GM12878 (cell line): ENCODE data around the gene PTPRD. TPM values are rescaled to one million over a fixed set of nuclear protein-coding genes. Genes with fewer than 3 reads are reported as not detected.

Experiments
- ATAC-seq: fragments of 200-7000 bp; cut with Tn5 transposase; 3 replicates; pipeline ENCODE4 v1.9.1; 2020; ENCODE audit warnings: mild to moderate bottlenecking, moderate library complexity
- BruUV-seq: library from RNA; stranded (reverse); fragments of 400-500 nt; replicated peaks from 2 replicates; lab custom pipeline; 2021; lab: Mats Ljungman, UMichigan
- CTCF ChIA-PET: fragments of 300-600 bp; sonication (Branson Sonifier 250); formaldehyde crosslinking; extraction: SDS; loops from one replicate; lab custom pipeline; 2021; ENCODE audit warnings: inconsistent platforms; lab: Yijun Ruan, JAX
- POLR2A ChIA-PET: fragments of 350-600 bp; formaldehyde crosslinking; extraction: SDS; loops from one replicate; lab custom pipeline; 2021; ENCODE audit warnings: inconsistent platforms; lab: Charles Lee
- RAD21 ChIA-PET: fragments of 300-600 bp; sonication (Branson Sonifier 250); formaldehyde crosslinking; loops from one replicate; lab custom pipeline; 2023; ENCODE audit warnings: antibody characterized with exemption; ENCODE audit not compliant: unreplicated experiment; lab: Charles Lee
- SMC1A ChIA-PET: fragments of 300-600 bp; sonication (Branson Sonifier 250); formaldehyde crosslinking; loops from one replicate; lab custom pipeline; 2023; ENCODE audit not compliant: unreplicated experiment, uncharacterized antibody; lab: Charles Lee
- DNase-seq: peaks from one replicate; pipeline ENCODE4 v3.0.0-alpha.2; 2011; ENCODE audit warnings: low read depth, low spot score
- FAIRE-seq: peaks from 3 replicates; lab custom pipeline; 2011; peaks lifted over from hg19 to GRCh38; lab: Jason Lieb, UNC
- H2AFZ ChIP-seq: 2 replicates; pipeline ENCODE4 v1.6.0; 2011; ENCODE audit warnings: low read depth, low read length, control low read depth; ENCODE audit not compliant: control insufficient read depth
- H3K27ac ChIP-seq: 2 replicates; pipeline ENCODE4 v1.5.1; 2011; ENCODE audit warnings: control low read depth; ENCODE audit not compliant: control insufficient read depth, insufficient read depth
- H3K27me3 ChIP-seq, 2 experiments: replicated peaks in 1 of 2; 2 replicates each; pipeline versions ENCODE4 v1.6.0 to v1.6.1; 2011; ENCODE audit warnings: low read length in 1 of 2; ENCODE audit not compliant: control insufficient read depth in 2 of 2, insufficient read depth in 2 of 2
- H3K36me3 ChIP-seq, 2 experiments: 2 replicates each; pipeline ENCODE4 v1.5.1; 2011; ENCODE audit warnings: low read length in 1 of 2; ENCODE audit not compliant: control insufficient read depth in 2 of 2, insufficient read depth in 2 of 2
- H3K4me1 ChIP-seq: 2 replicates; pipeline ENCODE4 v1.6.1; 2011; ENCODE audit warnings: mild to moderate bottlenecking, low read length, moderate library complexity, mixed read lengths; ENCODE audit not compliant: control insufficient read depth, insufficient read depth
- H3K4me2 ChIP-seq: 2 replicates; pipeline ENCODE4 v1.6.0; 2011; ENCODE audit warnings: control low read depth; ENCODE audit not compliant: control insufficient read depth, insufficient read depth
- H3K4me3 ChIP-seq: fragments of 200-600 bp; sonication (generic); 2 replicates; pipeline ENCODE4 v1.5.1; 2016
- H3K79me2 ChIP-seq: 2 replicates; pipeline ENCODE4 v1.6.0; 2011; ENCODE audit warnings: low read length; ENCODE audit not compliant: control insufficient read depth, insufficient read depth
- H3K9ac ChIP-seq: 2 replicates; pipeline ENCODE4 v1.8.0; 2011; ENCODE audit warnings: low read length, control low read depth, mixed read lengths; ENCODE audit not compliant: control insufficient read depth, insufficient read depth
- H3K9me3 ChIP-seq: replicated peaks from 3 replicates; pipeline ENCODE4 v1.5.1; 2011; ENCODE audit warnings: mild to moderate bottlenecking, low read length; ENCODE audit not compliant: control insufficient read depth, insufficient read depth
- H4K20me1 ChIP-seq: 2 replicates; pipeline ENCODE4 v1.6.0; 2011; ENCODE audit not compliant: control insufficient read depth, insufficient read depth
- CREM ChIP-seq: IDR thresholded peaks from 2 replicates; pipeline ENCODE4 v1.6.1; 2014; ENCODE audit warnings: antibody characterized with exemption, low read depth
- KLF5 ChIP-seq: fragments of 450-650 bp; IDR thresholded peaks from 2 replicates; pipeline ENCODE4 v1.6.1; 2014; ENCODE audit warnings: mild to moderate bottlenecking; ENCODE audit not compliant: partially characterized antibody
- PBX3 ChIP-seq: IDR thresholded peaks from 2 replicates; pipeline ENCODE4 v1.6.1; 2011; ENCODE audit warnings: mild to moderate bottlenecking, low read depth, low read length, moderate library complexity; ENCODE audit not compliant: insufficient replicate concordance
- RB1 ChIP-seq: fragments of 450-650 bp; formaldehyde crosslinking; IDR thresholded peaks from 2 replicates; pipeline ENCODE4 v1.6.1; 2017; ENCODE audit warnings: mild to moderate bottlenecking, borderline replicate concordance
- RFX5 ChIP-seq: IDR thresholded peaks from 2 replicates; pipeline ENCODE4 v1.6.1; 2011; ENCODE audit warnings: low read depth, low read length, improper control_type of control experiment
- SMARCA5 ChIP-seq: fragments of 450-650 bp; IDR thresholded peaks from 2 replicates; pipeline ENCODE4 v1.6.1; 2017; ENCODE audit warnings: mild to moderate bottlenecking
- SP1 ChIP-seq: IDR thresholded peaks from one replicate; pipeline ENCODE4 v1.6.1; 2011; ENCODE audit warnings: low read depth, low read length
- ZBTB4 ChIP-seq: fragments of 450-650 bp; formaldehyde crosslinking; IDR thresholded peaks from 2 replicates; pipeline ENCODE4 v1.4.0; 2022; ENCODE audit warnings: mild to moderate bottlenecking, moderate library complexity
- ZNF24 ChIP-seq: fragments of 450-650 bp; IDR thresholded peaks from 2 replicates; pipeline ENCODE4 v1.6.1; 2017; ENCODE audit warnings: antibody characterized with exemption, mild to moderate bottlenecking
- ZNF592 ChIP-seq: fragments of 450-650 bp; IDR thresholded peaks from 2 replicates; pipeline ENCODE4 v1.6.1; 2017; ENCODE audit warnings: mild to moderate bottlenecking, moderate library complexity
- WGBS: methylation state at CpG from one replicate; pipeline ENCODE4 v1.1.6; 2016; ENCODE audit warnings: low lambda C conversion rate; ENCODE audit not compliant: insufficient replicate concordance, insufficient coverage; ENCODE audit errors: missing lambda C conversion rate; 5-methylcytosine and 5-hydroxymethylcytosine counted together
- in situ Hi-C: fragments of 300-500 bp; cut with MboI; formaldehyde crosslinking; loops from 9 replicates; pipeline ENCODE4 v1.14.3; 2018; ENCODE audit warnings: mixed read lengths
- intact Hi-C: fragments of 100-400 bp; cut with micrococcal nuclease; formaldehyde crosslinking; loops from one replicate; pipeline ENCODE4 v1.14.2; 2022; ENCODE audit not compliant: unreplicated experiment
- polyA plus RNA-seq, 11 experiments: library from polyadenylated mRNA; depleted of rRNA in 4 of 11; unstranded in 6 of 11; stranded (reverse) in 5 of 11; fragments of >200 nt; fragmentation: Nextera tagmentation in 4 of 11; fragmentation: Illumina TruSeq in 1 of 11; extraction: Ambion mirVana in 4 of 11; extraction: Trizol in 1 of 11; gene quantifications; 1 replicate in 1 of 11; 2 replicates in 10 of 11; pipeline versions ENCODE4 v1.2.1 to v1.2.3, GENCODE V29; 2011 to 2016; ENCODE audit warnings: inconsistent platforms in 2 of 11, missing spikeins in 2 of 11, low read depth in 1 of 11
- total RNA-seq, 4 experiments: library from RNA; depleted of rRNA in 3 of 4; stranded (reverse); fragments of >200 nt in 3 of 4; fragmentation: Illumina TruSeq in 1 of 4; extraction: Trizol in 1 of 4; gene quantifications; 2 replicates each; pipeline versions ENCODE4 v1.2.1 to v1.2.3, GENCODE V29; 2013 to 2021
- TF ChIP-seq, protein P1 (sequence below): fragments of 450-650 bp; IDR thresholded peaks from 2 replicates; pipeline ENCODE4 v1.6.1; 2017; ENCODE audit warnings: borderline replicate concordance

PTPRD gene
- total and polyA plus RNA-seq, 10 of the 15 experiments (the other 5 are each of a cell fraction or from before 2014, with no cell fraction given) = under 0.01 to 0.05 (median 0.01) TPM; not detected in 7

GRCh38 chr9:8280811-8281210, 2332.0 kb downstream of the PTPRD start:
- Histone ChIP-seq H2AFZ (no peak overlapping the region), H3K27ac (no peak overlapping the region), H3K4me3 (no peak overlapping the region), H3K79me2 (no peaks in the 10 kb centered on the region), H4K20me1 (no peaks in the 10 kb centered on the region), H3K9ac (no peak overlapping the region), H3K36me3 (no peaks in the 10 kb centered on the region), H3K4me2 (no peak overlapping the region), H3K4me1 (no peaks in the 10 kb centered on the region), H3K27me3 (no peaks in the 10 kb centered on the region), H3K9me3 (no peaks in the 10 kb centered on the region)
- intact Hi-C loops (no loop called here), in situ Hi-C loops (no loop called here)
- no peak for FAIRE-seq
- 32% methylated on average over 2 of the region's 2 CpGs for WGBS
- no peak for DNase-seq
- CTCF ChIA-PET = interaction anchor here (0.7 kb wide), 1 partner anchor 585 kb away, joined by 3 read pairs; no protein-coding TSS in a partner anchor
- SMC1A ChIA-PET = interaction anchor here (0.7 to 0.9 kb wide), 2 partner anchors 8 to 10 kb away, joined by 3 read pairs; no protein-coding TSS in a partner anchor
- no peak for ATAC-seq
- TF ChIP-seq CREM = no peak
- TF ChIP-seq, protein P1, sequence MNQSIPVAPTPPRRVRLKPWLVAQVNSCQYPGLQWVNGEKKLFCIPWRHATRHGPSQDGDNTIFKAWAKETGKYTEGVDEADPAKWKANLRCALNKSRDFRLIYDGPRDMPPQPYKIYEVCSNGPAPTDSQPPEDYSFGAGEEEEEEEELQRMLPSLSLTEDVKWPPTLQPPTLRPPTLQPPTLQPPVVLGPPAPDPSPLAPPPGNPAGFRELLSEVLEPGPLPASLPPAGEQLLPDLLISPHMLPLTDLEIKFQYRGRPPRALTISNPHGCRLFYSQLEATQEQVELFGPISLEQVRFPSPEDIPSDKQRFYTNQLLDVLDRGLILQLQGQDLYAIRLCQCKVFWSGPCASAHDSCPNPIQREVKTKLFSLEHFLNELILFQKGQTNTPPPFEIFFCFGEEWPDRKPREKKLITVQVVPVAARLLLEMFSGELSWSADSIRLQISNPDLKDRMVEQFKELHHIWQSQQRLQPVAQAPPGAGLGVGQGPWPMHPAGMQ = no peak
- no peak for TF ChIP-seq SP1
- TF ChIP-seq ZNF24 = no peak
- TF ChIP-seq RFX5 = no peak
- TF ChIP-seq SMARCA5 = no peak
- no peak for TF ChIP-seq PBX3
- no peak for TF ChIP-seq KLF5
- TF ChIP-seq RB1 = no peak
- TF ChIP-seq ZNF592 = no peak
- no peak for TF ChIP-seq ZBTB4 (CRISPR knock-in tag)
- no TSS peak for BruUV-seq
- POLR2A ChIA-PET = no interaction called here
- RAD21 ChIA-PET = no interaction called here
